A549 (cell line): ENCODE measurements around the gene PRSS8. TPM values are rescaled to one million over a fixed set of nuclear protein-coding genes. Genes with fewer than 3 reads are reported as not detected.

Experiments
- ATAC-seq, 2 experiments: fragments of 200-7000 bp in 1 of 2; fragments of >200 bp in 1 of 2; cut with Nextera tagmentation in 1 of 2; cut with Tn5 transposase in 1 of 2; 3 replicates each; pipeline versions ENCODE4 v1.8.0 to v1.9.1; 2018 to 2020; ENCODE audit warnings: mild to moderate bottlenecking in 1 of 2, moderate library complexity in 1 of 2
- CTCF ChIA-PET: fragments of 300-600 bp; sonication (Branson Sonifier 250); formaldehyde crosslinking; extraction: SDS; loops from one replicate; lab custom pipeline; 2021; ENCODE audit warnings: antibody characterized with exemption, inconsistent platforms; lab: Yijun Ruan, JAX
- POLR2A ChIA-PET: fragments of 350-600 bp; formaldehyde crosslinking; extraction: SDS; loops from one replicate; lab custom pipeline; 2021; ENCODE audit warnings: antibody characterized with exemption, inconsistent platforms; lab: Yijun Ruan, JAX
- DNase-seq, 2 experiments: peaks; one replicate each; pipeline versions ENCODE4 v3.0.0 to v3.0.0-alpha.2; 2011 to 2016; ENCODE audit warnings: low read depth in 1 of 2, low spot score in 1 of 2
- FAIRE-seq: peaks from 2 replicates; lab custom pipeline; 2011; peaks lifted over from hg19 to GRCh38; lab: Jason Lieb, UNC
- H3K27ac ChIP-seq, 2 experiments: fragments of >200 bp; sonication (Bioruptor Twin); formaldehyde crosslinking; 3 replicates each; pipeline ENCODE4 v1.5.1; 2016 to 2017
- H3K4me1 ChIP-seq: fragments of >200 bp; sonication (Bioruptor Twin); formaldehyde crosslinking; 3 replicates; pipeline ENCODE4 v1.6.1; 2016
- H3K4me2 ChIP-seq: fragments of >200 bp; sonication (Bioruptor Twin); formaldehyde crosslinking; 3 replicates; pipeline ENCODE4 v1.6.1; 2016
- H3K4me3 ChIP-seq: fragments of >200 bp; sonication (Bioruptor Twin); formaldehyde crosslinking; 3 replicates; pipeline ENCODE4 v1.5.1; 2016
- H3K9me3 ChIP-seq: fragments of >200 bp; sonication (Bioruptor Twin); formaldehyde crosslinking; 3 replicates; pipeline ENCODE4 v1.6.1; 2016
- CBX8 ChIP-seq: fragments of 200-600 bp; sonication (generic); IDR thresholded peaks from 2 replicates; pipeline ENCODE4 v1.6.1; 2016
- CEBPB ChIP-seq, 2 experiments: fragments of >200 bp in 1 of 2; sonication (Bioruptor Twin) in 1 of 2; formaldehyde crosslinking in 1 of 2; IDR thresholded peaks; 2 replicates each; pipeline ENCODE4 v1.6.1; 2012 to 2016
- CHD4 ChIP-seq: fragments of 200-600 bp; sonication (generic); IDR thresholded peaks from 2 replicates; pipeline ENCODE4 v1.6.1; 2016; ENCODE audit warnings: antibody characterized with exemption, mild to moderate bottlenecking, borderline replicate concordance
- EP300 ChIP-seq, 2 experiments: fragments of >200 bp; sonication (Bioruptor Twin); formaldehyde crosslinking; IDR thresholded peaks; 2 replicates in 1 of 2; 3 replicates in 1 of 2; pipeline ENCODE4 v1.6.1; 2016 to 2017
- FOSB ChIP-seq: fragments of 250-450 bp; sonication (Bioruptor Pico); IDR thresholded peaks from 2 replicates; pipeline ENCODE4 v1.5.0; 2020; ENCODE audit warnings: mild to moderate bottlenecking, moderate library complexity
- FOXS1 ChIP-seq: fragments of 250-450 bp; sonication (Bioruptor Pico); IDR thresholded peaks from 2 replicates; pipeline ENCODE4 v1.5.0; 2020; ENCODE audit warnings: mild to moderate bottlenecking, moderate library complexity
- HOXA7 ChIP-seq: fragments of 250-450 bp; sonication (Bioruptor Pico); IDR thresholded peaks from 2 replicates; pipeline ENCODE4 v1.5.0; 2020; ENCODE audit warnings: mild to moderate bottlenecking, moderate library complexity
- JUN ChIP-seq, 2 experiments: fragments of >200 bp; sonication (Bioruptor Twin); formaldehyde crosslinking; IDR thresholded peaks; 2 replicates in 1 of 2; 3 replicates in 1 of 2; pipeline ENCODE4 v1.6.1; 2016 to 2017
- KDM5A ChIP-seq: fragments of 200-600 bp; sonication (generic); IDR thresholded peaks from 2 replicates; pipeline ENCODE4 v1.6.1; 2016; ENCODE audit warnings: antibody characterized with exemption, mild to moderate bottlenecking
- MAFK ChIP-seq: fragments of 450-650 bp; IDR thresholded peaks from 2 replicates; pipeline ENCODE4 v1.6.1; 2014; ENCODE audit not compliant: partially characterized antibody
- MAZ ChIP-seq: fragments of 150-350 bp; IDR thresholded peaks from 2 replicates; pipeline ENCODE4 v1.6.1; 2014; ENCODE audit warnings: antibody characterized with exemption, low read depth, low read length, borderline replicate concordance
- MYC ChIP-seq: IDR thresholded peaks from 2 replicates; pipeline ENCODE4 v1.6.1; 2012; ENCODE audit warnings: mild to moderate bottlenecking, inconsistent platforms, low read length, improper control_type of control experiment, borderline replicate concordance
- NFE2L2 ChIP-seq: fragments of 150-350 bp; conservative IDR thresholded peaks from 2 replicates; pipeline ENCODE4 v1.6.1; 2014; ENCODE audit warnings: low read length
- NR3C1 ChIP-seq: fragments of >200 bp; sonication (Bioruptor Twin); formaldehyde crosslinking; IDR thresholded peaks from 3 replicates; pipeline ENCODE4 v1.6.1; 2017
- PBX3 ChIP-seq: IDR thresholded peaks from 2 replicates; pipeline ENCODE4 v1.6.1; 2012
- PHF8 ChIP-seq: fragments of 200-600 bp; sonication (generic); IDR thresholded peaks from 2 replicates; pipeline ENCODE4 v1.6.1; 2016; ENCODE audit warnings: low read depth, mild to moderate bottlenecking, antibody characterized with exemption, moderate library complexity, borderline replicate concordance
- POLR2A ChIP-seq: IDR thresholded peaks from 2 replicates; pipeline ENCODE4 v1.6.1; 2012; ENCODE audit warnings: mild to moderate bottlenecking, low read length
- POLR2AphosphoS2 ChIP-seq: conservative IDR thresholded peaks from 2 replicates; pipeline ENCODE4 v1.6.1; 2012; ENCODE audit warnings: low read length, improper control_type of control experiment, inconsistent platforms
- RFX5 ChIP-seq: fragments of 450-650 bp; IDR thresholded peaks from 2 replicates; pipeline ENCODE4 v1.7.1; 2014; ENCODE audit warnings: antibody characterized with exemption, mild to moderate bottlenecking, moderate library complexity
- RNF2 ChIP-seq: fragments of 200-600 bp; sonication (generic); IDR thresholded peaks from 2 replicates; pipeline ENCODE4 v1.6.1; 2016; ENCODE audit warnings: low read depth, mild to moderate bottlenecking, antibody characterized with exemption, moderate library complexity, borderline replicate concordance
- SMC3 ChIP-seq: fragments of >200 bp; sonication (Bioruptor Twin); formaldehyde crosslinking; IDR thresholded peaks from 3 replicates; pipeline ENCODE4 v1.6.1; 2018; ENCODE audit warnings: inconsistent platforms
- SREBF2 ChIP-seq: fragments of 450-650 bp; IDR thresholded peaks from 2 replicates; pipeline ENCODE4 v1.6.1; 2014; ENCODE audit warnings: mild to moderate bottlenecking, moderate library complexity
- TP53 ChIP-seq: fragments of 250-450 bp; sonication (Bioruptor Pico); IDR thresholded peaks from 2 replicates; pipeline ENCODE4 v1.5.0; 2021; ENCODE audit warnings: mild to moderate bottlenecking, moderate library complexity
- ZFP36 ChIP-seq: fragments of 450-650 bp; IDR thresholded peaks from 2 replicates; pipeline ENCODE4 v1.6.1; 2014; ENCODE audit warnings: borderline replicate concordance; ENCODE audit not compliant: partially characterized antibody
- WGBS: methylation state at CpG from one replicate; pipeline ENCODE4 v1.1.6; 2017; ENCODE audit errors: missing lambda C conversion rate; 5-methylcytosine and 5-hydroxymethylcytosine counted together
- polyA plus RNA-seq, 4 experiments: library from polyadenylated mRNA; depleted of rRNA in 3 of 4; stranded (reverse); fragments of >200 nt; fragmentation: RNase III in 1 of 4; extraction: RNeasy Plus Mini Kit Qiagen cat#74134 plus additional on column Dnase treatment in 1 of 4; gene quantifications; 2 replicates in 3 of 4; 3 replicates in 1 of 4; pipeline ENCODE4 v1.2.3, GENCODE V29; 2011 to 2017
- TF ChIP-seq, protein P1 (sequence below): fragments of >200 bp; sonication (Bioruptor Twin); formaldehyde crosslinking; IDR thresholded peaks from 3 replicates; pipeline ENCODE4 v1.6.1; 2016
- TF ChIP-seq, protein P2 (sequence below): IDR thresholded peaks from 2 replicates; pipeline ENCODE4 v1.6.1; 2012; ENCODE audit warnings: low read depth, borderline replicate concordance
- TF ChIP-seq, protein P3 (sequence below): IDR thresholded peaks from 2 replicates; pipeline ENCODE4 v1.6.1; 2012

PRSS8 gene
- polyA plus RNA-seq, 2 of the 4 experiments (the other 2 are of a cell fraction): 0.08 to 0.09 TPM

DNA sequence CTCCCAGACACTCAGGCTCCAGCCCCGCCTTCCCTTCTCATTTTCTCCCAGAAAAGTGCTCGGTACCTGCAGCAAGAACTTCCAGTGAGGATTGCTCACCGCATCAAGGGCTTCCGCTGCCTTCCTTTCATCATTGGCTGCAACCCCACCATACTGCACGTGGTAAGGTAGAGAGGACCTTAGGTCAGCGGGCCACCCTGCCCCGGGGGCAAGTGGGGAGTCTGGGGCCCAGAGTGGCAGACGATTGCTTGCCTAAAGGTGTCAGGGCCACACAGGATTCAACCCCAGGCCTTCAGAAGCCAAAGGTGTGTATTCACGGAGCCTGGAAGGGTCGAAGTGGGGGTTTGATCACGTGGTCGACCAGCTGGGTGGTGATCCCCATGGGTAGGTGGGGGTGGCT is 25.9 kb downstream of the PRSS8 start:
- Histone ChIP-seq H3K4me1 (peaks cover 19% of the 10 kb centered on the region), H3K4me3 (no peak overlapping the region), H3K4me2 (no peak overlapping the region; the same call in 2 of the 3 replicates), H3K9me3 (no peaks in the 10 kb centered on the region), H3K27ac (no peak overlapping the region)
- TF ChIP-seq NFE2L2 (no peak), SMC3 (no peak), NR3C1 (no peak), MAFK (no peak), HOXA7 (CRISPR knock-in tag) (no peak), ZFP36 (no peak), CBX8 (no peak), CEBPB (IDR thresholded peaks at IDR 0.05) (no peak), RNF2 (no peak)
- TF ChIP-seq, protein P1, sequence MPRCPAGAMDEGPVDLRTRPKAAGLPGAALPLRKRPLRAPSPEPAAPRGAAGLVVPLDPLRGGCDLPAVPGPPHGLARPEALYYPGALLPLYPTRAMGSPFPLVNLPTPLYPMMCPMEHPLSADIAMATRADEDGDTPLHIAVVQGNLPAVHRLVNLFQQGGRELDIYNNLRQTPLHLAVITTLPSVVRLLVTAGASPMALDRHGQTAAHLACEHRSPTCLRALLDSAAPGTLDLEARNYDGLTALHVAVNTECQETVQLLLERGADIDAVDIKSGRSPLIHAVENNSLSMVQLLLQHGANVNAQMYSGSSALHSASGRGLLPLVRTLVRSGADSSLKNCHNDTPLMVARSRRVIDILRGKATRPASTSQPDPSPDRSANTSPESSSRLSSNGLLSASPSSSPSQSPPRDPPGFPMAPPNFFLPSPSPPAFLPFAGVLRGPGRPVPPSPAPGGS: no peak
- 93% methylated on average over 12 of the region's 12 CpGs for WGBS
- CTCF ChIA-PET: interaction anchor here (3.1 to 20.3 kb wide), 2 partner anchors 32 to 125 kb away, joined by 12 to 166 read pairs; partner anchors contain the start of gene HSD3B7
- POLR2A ChIA-PET: no interaction called here
- no peak for DNase-seq
- no peak for ATAC-seq
- FAIRE-seq: no peak

- Histone ChIP-seq H3K4me1 (peaks cover 18% of the 10 kb centered on the region), H3K9me3 (no peaks in the 10 kb centered on the region), H3K4me2 (peak overlapping the region; percentile 84), H3K4me3 (peak overlapping the region; percentile 97), H3K27ac (peak overlapping the region; percentile 97 to 99)
- ATAC-seq (peak in 1 of 2 experiments; percentile 5; a peak in 3 of 6 replicates), FAIRE-seq (no peak), DNase-seq (no peak)
- 73% methylated on average over 53 of the region's 57 CpGs for WGBS
- POLR2A ChIA-PET: interaction anchor here (1.0 kb wide), 1 partner anchor 8 kb away, joined by 4 read pairs; the partner anchor contains the start of gene KAT8
- CTCF ChIA-PET: interaction anchor here (3.1 to 20.3 kb wide), 2 partner anchors 33 to 124 kb away, joined by 12 to 166 read pairs; partner anchors contain the start of gene HSD3B7
- TF ChIP-seq FOSB (CRISPR knock-in tag) (no peak), ZFP36 (no peak), SREBF2 (no peak), PHF8 (no peak)
Observed at GRCh38 chr16:31108794-31109558, 26.6 kb downstream of the PRSS8 start.

- CTCF ChIA-PET: interaction anchor here (1.6 to 20.3 kb wide), 3 partner anchors 34 to 123 kb away, joined by 3 to 166 read pairs (median 12); partner anchors contain the start of genes HSD3B7, ZNF646 and ZNF668
Observed at GRCh38 chr16:31108035-31108793, 27.3 kb downstream of the PRSS8 start, which contains the start of gene BCKDK. BCKDK (plus strand) TSS chr16:31108386; CDS start chr16:31109224, 838 bp downstream.

More at GRCh38 chr16:31108035-31108793, 27.3 kb downstream of the PRSS8 start, which contains the start of gene BCKDK:
- POLR2A ChIA-PET: interaction anchor here (1.0 to 1.3 kb wide), 2 partner anchors 9 kb away, joined by 4 read pairs; partner anchors contain the start of gene KAT8
- peak; percentile 69 to 75 for DNase-seq
- WGBS: 12% methylated on average over 20 of the region's 68 CpGs
- Histone ChIP-seq H3K27ac (peak within 1 kb of the TSS; percentile 97 to 99), H3K4me1 (peaks cover 15% of the 10 kb centered on the region), H3K4me2 (peak within 1 kb of the TSS; percentile 84), H3K4me3 (peak within 1 kb of the TSS; percentile 97), H3K9me3 (no peaks in the 10 kb centered on the region)
- no peak for FAIRE-seq
- peak; percentile 92 to 95 for ATAC-seq
- no peak for TF ChIP-seq KDM5A
- TF ChIP-seq, protein P1: 0 out of 3 replicates have a peak, but pooled peaks have one; percentile 43
- TF ChIP-seq JUN (IDR thresholded peaks at IDR 0.05): peak; percentile 37 to 57; a peak in 3 of 5 replicates
- TF ChIP-seq HOXA7 (CRISPR knock-in tag): no peak
- TF ChIP-seq MYC: no peak
- no peak for TF ChIP-seq RFX5
- peak; percentile 46; the same call in 1 of the 2 replicates for TF ChIP-seq PHF8
- 0 out of 5 replicates have a peak, but pooled peaks of 1 of the 2 experiments have one; percentile 12 for TF ChIP-seq EP300 (IDR thresholded peaks at IDR 0.05)
- TF ChIP-seq, protein P2, sequence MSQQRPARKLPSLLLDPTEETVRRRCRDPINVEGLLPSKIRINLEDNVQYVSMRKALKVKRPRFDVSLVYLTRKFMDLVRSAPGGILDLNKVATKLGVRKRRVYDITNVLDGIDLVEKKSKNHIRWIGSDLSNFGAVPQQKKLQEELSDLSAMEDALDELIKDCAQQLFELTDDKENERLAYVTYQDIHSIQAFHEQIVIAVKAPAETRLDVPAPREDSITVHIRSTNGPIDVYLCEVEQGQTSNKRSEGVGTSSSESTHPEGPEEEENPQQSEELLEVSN: peak; percentile 56; the same call in 1 of the 2 replicates
- TF ChIP-seq CHD4: no peak
- no peak for TF ChIP-seq POLR2AphosphoS2
- no peak for TF ChIP-seq TP53 (CRISPR knock-in tag)
- no peak for TF ChIP-seq FOXS1 (CRISPR knock-in tag)
- TF ChIP-seq MAZ: no peak
- no peak for TF ChIP-seq PBX3
- TF ChIP-seq SMC3: no peak
- TF ChIP-seq POLR2A: peak; percentile 62
- TF ChIP-seq, protein P3, sequence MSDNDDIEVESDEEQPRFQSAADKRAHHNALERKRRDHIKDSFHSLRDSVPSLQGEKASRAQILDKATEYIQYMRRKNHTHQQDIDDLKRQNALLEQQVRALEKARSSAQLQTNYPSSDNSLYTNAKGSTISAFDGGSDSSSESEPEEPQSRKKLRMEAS: peak; percentile 72
